ENCODE results near the gene SNPH. TPM values are rescaled to one million over a fixed set of nuclear protein-coding genes. Genes with fewer than 3 reads are reported as not detected.

The SNPH gene
- total and polyA plus RNA-seq, 2 of the 4 experiments (the other 2 are of a cell fraction) = 3.1 to 4.5 TPM

GRCh38 chr20:1308702-1309095 lies 42.6 kb downstream of the SNPH start:
- no peak overlapping the region for H3K23ac ChIP-seq (ENCODE audit: low read depth, low read length)
- no peak overlapping the region for H3K14ac ChIP-seq (replicated peaks; ENCODE audit: low read depth, low read length)
- no peak overlapping the region for H3K56ac ChIP-seq (ENCODE audit: extremely low read depth, insufficient read depth, low read length)
- no peak overlapping the region for H2BK20ac ChIP-seq (ENCODE audit: low read depth, low read length)
- H2BK120ac ChIP-seq (ENCODE audit: low read depth, low read length) = no peak overlapping the region
- H2BK15ac ChIP-seq (ENCODE audit: low read depth, low read length) = no peak overlapping the region
- ChIA-PET POLR2A (ENCODE audit: unreplicated experiment) (no interaction called here), CTCF (no interaction called here)
- no peak overlapping the region for H3K4me3 ChIP-seq (ENCODE audit: insufficient read depth, low read depth, low read length)
- no peak for TF ChIP-seq MAFK (IDR thresholded peaks at IDR 0.05; ENCODE audit: low read depth, low read length)
- no peak for TF ChIP-seq SMC3 (IDR thresholded peaks at IDR 0.05; ENCODE audit: low read depth, low read length)
- no peak for TF ChIP-seq CEBPB (IDR thresholded peaks at IDR 0.05; ENCODE audit: low read depth, low read length)
- no peak overlapping the region for H3K27ac ChIP-seq (ENCODE audit: insufficient read depth, low read length)
- DNase-seq = no peak
- in situ Hi-C loops (cut with MboI; ENCODE audit: low sequenced_read_pairs) = no loop called here
- H3K79me1 ChIP-seq (ENCODE audit: low read depth in 1 of 2, low read length in 2 of 2) = no peaks in the 10 kb centered on the region
- 80% methylated on average over 1 of the region's 9 CpGs; no CpG with 5 or more reads in 1 of the 2 experiments for WGBS, 2 experiments (ENCODE audit: extremely low coverage in 2 of 2, insufficient read length in 1 of 2)
- H3K9me1 ChIP-seq (ENCODE audit: insufficient read depth, low read length) = no peaks in the 10 kb centered on the region; the same call in 1 of the 2 replicates
- no peak overlapping the region for H3K4me2 ChIP-seq (ENCODE audit: low read depth, low read length)
- H3K4me1 ChIP-seq (ENCODE audit: control insufficient read depth, insufficient read depth, low read length) = no peaks in the 10 kb centered on the region
- BruUV-seq (replicated peaks) = no TSS peak
- no peaks in the 10 kb centered on the region for H4K20me1 ChIP-seq (ENCODE audit: insufficient read depth, low read length)
- H4K91ac ChIP-seq (ENCODE audit: insufficient read depth, low read depth, low read length) = no peak overlapping the region
- H3K4ac ChIP-seq (ENCODE audit: low read depth, low read length) = no peak overlapping the region
- H3K36me3 ChIP-seq (ENCODE audit: control insufficient read depth, insufficient read depth, low read length) = peaks cover 10% of the 10 kb centered on the region
- no peak overlapping the region for H4K5ac ChIP-seq (ENCODE audit: low read depth, low read length)
- no peak overlapping the region for H3K18ac ChIP-seq (ENCODE audit: low read depth, low read length)
- no peak overlapping the region for H3K9ac ChIP-seq (ENCODE audit: low read depth, low read length)
- intact Hi-C loops (cut with micrococcal nuclease) = no loop called here
- dilution Hi-C loops (cut with HindIII; ENCODE audit: low sequenced_read_pairs, unreplicated experiment) = no loop called here
- H2AK9ac ChIP-seq (replicated peaks; ENCODE audit: low read depth, low read length, poor library complexity) = no peak overlapping the region
- peak overlapping the region; percentile 14 for H2AFZ ChIP-seq (replicated peaks; ENCODE audit: low read length, poor library complexity)
- no peak overlapping the region for H2BK5ac ChIP-seq (ENCODE audit: low read depth, low read length, poor library complexity, severe bottlenecking)
- H4K8ac ChIP-seq (ENCODE audit: low read depth in 2 of 2, low read length in 2 of 2) = no peak overlapping the region
- H2AK5ac ChIP-seq (ENCODE audit: low read depth, low read length) = no peak overlapping the region
- H3K9me3 ChIP-seq (ENCODE audit: control insufficient read depth, insufficient read depth, low read length) = no peaks in the 10 kb centered on the region
- no peak for ATAC-seq (ENCODE audit: low read depth)
- H3K27me3 ChIP-seq (ENCODE audit: control insufficient read depth, insufficient read depth, low read length) = no peaks in the 10 kb centered on the region

All from IMR-90 (cell line).